GM12874 (cell line): ENCODE data around the gene MOCS1.

Source experiments
- TF ChIP-seq, protein P1 (sequence below): IDR thresholded peaks from 2 replicates; pipeline ENCODE4 v1.5.1; 2011; ENCODE audit warnings: low read depth, mild to moderate bottlenecking, control low read depth, low read length, moderate library complexity; ENCODE audit not compliant: insufficient read depth

MOCS1 gene

DNA sequence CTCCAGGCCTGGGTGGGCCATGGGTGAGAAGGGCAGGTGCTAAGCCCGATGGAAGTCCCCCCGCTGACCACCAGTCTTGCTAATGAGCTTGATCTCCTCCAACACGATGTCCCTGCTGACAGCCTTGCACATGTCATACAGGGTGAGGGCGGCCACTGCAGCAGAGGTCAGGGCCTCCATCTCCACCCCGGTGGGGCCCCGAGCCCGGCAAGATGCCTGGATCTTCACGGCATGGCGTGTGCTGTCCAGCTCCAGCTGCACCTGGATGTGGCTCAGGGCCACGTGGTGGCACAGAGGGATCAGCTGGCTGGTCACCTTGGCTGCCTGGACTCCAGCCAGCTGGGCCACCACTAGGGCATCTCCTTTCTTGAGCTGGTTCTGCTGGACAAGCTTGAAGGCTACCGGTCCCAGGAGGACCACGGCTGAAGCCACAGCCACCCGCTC, 27.9 kb downstream of the MOCS1 start:
- TF ChIP-seq, protein P1, sequence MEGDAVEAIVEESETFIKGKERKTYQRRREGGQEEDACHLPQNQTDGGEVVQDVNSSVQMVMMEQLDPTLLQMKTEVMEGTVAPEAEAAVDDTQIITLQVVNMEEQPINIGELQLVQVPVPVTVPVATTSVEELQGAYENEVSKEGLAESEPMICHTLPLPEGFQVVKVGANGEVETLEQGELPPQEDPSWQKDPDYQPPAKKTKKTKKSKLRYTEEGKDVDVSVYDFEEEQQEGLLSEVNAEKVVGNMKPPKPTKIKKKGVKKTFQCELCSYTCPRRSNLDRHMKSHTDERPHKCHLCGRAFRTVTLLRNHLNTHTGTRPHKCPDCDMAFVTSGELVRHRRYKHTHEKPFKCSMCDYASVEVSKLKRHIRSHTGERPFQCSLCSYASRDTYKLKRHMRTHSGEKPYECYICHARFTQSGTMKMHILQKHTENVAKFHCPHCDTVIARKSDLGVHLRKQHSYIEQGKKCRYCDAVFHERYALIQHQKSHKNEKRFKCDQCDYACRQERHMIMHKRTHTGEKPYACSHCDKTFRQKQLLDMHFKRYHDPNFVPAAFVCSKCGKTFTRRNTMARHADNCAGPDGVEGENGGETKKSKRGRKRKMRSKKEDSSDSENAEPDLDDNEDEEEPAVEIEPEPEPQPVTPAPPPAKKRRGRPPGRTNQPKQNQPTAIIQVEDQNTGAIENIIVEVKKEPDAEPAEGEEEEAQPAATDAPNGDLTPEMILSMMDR = no peak

DNA sequence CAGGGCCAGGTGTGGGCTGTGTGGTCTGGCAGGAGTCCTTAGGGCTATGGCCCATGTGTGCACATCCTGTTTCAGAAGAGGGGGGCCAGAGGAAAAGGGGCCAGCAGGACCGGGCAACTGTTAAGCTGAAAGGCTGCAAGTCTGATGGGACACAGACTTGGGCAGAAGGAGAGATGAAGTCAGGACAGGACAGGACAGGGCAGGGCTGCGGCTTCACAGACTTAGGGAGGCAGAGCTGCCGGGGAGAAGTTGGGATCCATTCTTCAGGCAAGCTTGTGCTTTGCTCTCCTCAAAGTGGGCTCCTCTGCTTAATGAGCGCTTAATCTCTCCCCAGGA, 28.7 kb downstream of the MOCS1 start:
- TF ChIP-seq, protein P1 = no peak

DNA sequence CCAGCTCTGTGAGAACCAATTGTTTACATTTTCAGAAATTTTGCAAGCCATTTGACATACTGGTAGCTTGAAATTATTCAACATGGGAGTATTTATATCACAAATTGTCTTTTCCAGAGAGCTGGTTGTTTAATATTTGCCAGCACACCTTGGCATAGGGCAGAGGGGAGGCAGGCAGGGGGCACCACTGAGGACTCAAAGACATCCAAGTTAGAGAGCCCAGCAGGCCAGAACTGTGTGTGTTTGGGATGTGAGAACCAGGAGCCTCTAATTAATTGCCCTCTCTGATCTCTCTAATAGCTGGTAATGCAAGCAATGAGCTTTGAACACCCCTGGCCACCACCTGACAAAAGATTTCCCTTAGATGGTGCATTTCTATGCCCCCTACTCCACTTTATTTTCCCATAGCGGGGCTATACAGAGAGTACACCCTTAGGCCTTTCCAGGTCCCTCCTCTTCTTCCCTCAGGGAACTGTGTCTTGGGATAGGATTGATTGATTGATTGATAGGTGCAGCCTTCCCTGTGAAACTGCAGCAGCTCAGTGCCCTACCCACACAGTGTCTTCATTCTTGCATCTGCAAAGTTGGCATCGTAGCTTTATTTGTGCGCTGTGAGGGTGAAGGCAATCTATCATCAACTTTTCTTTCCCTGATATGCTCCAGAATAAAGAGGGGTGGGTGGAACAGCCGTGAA, 29.2 kb downstream of the MOCS1 start:
- TF ChIP-seq, protein P1 = no peak

DNA sequence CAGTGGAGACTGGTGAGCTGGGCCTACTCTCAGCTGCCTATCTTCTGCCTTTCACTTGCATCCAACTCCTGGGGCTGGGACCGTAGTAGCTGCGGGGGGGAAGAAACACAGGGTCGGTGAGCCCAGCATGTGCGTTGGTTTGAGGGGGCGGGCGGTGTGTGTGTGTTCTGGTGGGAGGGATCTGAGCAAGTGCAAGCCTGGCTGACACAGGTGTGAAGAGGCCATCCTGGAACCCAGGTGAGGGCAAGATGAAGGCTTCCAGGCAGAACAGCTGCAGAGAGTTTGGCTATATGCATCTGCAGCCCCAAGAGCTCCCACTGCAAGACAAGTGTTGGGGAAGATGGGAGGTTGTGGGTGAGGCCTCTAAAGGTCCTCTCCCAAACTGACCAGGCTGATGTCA, 30.6 kb downstream of the MOCS1 start:
- TF ChIP-seq, protein P1 = no peak

DNA sequence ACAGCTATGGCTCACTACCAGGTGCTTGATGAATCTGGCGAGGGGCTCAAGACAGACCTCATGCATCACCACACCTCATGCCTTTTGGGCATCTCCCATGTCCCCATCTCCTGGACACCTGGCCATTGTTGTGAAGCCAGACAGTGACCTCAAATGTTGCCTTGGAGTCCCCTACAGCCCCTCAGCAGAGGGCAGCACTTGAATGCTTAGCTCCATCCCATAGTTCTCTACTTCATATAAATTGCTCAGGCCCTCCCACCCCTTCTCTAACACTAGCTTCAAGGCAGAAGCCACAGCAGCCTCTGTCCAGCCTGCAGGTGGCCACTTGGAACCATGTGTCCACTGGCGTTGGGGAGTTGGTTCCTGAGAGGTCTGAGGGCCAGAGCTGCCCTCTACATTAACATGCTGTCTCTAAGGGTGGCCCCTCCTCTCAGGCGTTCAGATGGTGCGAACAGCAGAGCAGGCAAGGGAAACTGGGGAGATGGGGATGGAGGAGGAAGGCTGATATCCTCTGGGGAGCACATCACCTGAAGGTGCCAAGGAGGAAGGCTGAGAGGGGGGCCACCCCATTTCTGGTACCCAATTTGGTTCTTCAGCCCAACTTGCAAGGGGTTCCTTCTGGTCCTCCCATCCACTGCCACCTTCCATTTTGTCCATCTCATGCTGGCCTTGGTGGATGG, 31.3 kb downstream of the MOCS1 start:
- TF ChIP-seq, protein P1 = no peak

DNA sequence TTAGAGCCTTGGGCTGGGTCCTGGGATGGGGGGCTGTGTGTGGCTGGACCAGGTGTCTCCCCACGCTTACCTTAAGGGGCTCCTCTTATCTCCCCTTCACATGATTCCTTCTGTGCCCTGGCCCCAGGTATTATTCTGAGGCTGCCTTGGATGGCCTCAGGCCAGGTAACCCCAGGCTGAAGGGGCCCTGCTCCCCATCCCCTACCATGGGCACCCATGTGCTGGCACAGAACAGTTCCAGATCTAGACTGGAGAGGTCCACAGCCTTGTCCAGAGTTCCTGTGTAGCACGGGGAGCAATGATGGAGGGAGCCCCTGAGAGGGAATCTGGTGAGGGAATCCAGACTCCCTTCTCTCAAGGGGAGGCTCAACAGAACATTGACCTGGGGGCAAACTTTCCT, 32.1 kb downstream of the MOCS1 start:
- TF ChIP-seq, protein P1 = no peak

DNA sequence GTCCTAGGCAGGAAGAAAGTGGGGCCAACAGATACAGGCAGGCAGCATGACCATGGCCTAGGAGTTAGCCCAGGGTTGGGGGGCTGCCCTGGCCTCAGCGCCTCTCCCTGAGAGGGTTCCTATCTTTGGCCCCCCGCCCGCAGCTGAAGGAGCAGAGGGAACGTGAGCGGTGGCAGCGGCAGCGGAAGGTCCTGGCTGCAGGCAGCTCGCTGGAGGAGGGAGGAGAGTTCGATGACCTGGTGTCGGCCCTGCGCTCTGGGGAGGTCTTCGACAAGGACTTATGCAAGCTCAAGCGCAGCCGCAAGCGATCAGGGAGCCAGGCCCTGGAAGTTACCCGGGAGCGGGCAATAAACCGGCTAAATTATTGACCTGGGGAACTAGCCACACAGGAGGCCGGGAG, 32.6 kb downstream of the MOCS1 start:
- TF ChIP-seq, protein P1 = no peak
